Kidney glomerular epithelial cell (primary cell): ENCODE measurements around the gene PKN1.

Experiments used
- DNase-seq: peaks from one replicate; lab custom pipeline; 2025; lab: John Stamatoyannopoulos, UW

PKN1 gene

DNA sequence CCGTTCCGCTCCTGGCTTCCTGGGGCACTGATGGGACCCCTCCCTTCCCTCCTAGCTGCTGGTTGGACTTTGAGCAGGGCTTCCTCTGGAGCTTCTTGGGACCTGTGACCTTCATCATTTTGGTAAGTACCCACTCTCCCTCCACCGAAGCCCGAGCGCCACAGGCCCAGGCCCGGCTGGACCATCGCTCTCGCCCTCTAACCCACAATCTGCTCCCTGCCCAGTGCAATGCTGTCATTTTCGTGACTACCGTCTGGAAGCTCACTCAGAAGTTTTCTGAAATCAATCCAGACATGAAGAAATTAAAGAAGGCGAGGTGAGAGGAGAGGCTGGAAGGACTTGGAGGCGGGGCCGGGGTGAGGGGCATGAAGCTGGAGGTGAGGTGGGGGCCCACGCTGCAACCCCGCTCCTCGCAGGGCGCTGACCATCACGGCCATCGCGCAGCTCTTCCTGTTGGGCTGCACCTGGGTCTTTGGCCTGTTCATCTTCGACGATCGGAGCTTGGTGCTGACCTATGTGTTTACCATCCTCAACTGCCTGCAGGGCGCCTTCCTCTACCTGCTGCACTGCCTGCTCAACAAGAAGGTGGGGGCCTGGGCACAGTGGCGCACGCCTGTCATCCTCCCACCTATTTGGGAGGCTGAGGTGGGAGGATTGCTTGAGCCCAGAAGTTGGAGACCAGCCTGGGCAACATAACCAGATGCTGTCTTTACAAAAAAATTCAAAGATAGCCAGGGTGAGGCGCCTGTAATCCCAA is 26.3 kb upstream of the PKN1 start:
- DNase-seq, result no peak

DNA sequence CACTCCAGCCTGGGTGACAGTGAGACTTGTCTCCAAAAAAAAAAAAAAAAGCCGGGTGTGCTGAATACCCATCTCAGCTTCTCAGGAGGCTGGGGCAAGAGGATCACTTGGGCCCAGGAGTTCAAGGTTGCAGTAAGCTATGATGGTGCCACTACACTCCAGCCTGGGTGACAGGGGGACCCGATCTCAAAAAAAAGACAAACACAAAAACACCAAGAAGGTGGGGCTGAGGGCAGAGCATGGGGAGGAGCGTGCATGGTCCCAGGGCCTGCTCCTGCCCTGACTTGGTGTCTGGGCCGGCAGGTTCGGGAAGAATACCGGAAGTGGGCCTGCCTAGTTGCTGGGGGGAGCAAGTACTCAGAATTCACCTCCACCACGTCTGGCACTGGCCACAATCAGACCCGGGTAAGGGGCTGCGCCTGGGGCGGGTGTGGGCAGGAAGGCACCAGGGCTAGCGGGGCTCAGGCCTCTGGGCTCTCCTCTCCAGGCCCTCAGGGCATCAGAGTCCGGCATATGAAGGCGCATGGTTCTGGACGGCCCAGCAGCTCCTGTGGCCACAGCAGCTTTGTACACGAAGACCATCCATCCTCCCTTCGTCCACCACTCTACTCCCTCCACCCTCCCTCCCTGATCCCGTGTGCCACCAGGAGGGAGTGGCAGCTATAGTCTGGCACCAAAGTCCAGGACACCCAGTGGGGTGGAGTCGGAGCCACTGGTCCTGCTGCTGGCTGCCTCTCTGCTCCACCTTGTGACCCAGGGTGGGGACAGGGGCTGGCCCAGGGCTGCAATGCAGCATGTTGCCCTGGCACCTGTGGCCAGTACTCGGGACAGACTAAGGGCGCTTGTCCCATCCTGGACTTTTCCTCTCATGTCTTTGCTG is 25.3 kb upstream of the PKN1 start:
- no peak for DNase-seq

DNA sequence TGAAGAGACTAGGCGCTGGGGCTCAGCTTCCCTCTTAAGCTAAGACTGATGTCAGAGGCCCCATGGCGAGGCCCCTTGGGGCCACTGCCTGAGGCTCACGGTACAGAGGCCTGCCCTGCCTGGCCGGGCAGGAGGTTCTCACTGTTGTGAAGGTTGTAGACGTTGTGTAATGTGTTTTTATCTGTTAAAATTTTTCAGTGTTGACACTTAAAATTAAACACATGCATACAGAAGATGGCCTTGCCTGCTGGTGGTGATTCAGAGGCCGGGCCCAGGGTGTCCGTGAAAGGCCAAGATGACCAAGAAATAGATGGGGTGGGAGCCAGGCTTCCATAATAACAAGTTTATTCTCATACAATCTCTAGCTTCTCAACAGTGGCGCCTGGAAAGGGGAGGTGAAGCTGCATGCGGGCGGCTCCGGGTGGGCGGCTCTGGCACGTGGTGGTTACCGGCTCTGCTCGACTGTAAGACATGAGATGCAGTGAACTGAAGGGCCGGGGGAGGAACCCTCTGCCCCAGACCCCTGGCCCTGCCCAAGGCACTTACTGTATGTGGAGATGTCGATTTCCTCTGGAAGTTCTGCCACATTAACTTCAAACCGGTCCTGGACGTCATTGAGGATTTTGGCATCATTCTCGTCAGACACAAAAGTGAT is 24.5 kb upstream of the PKN1 start:
- DNase-seq, result no peak

DNA sequence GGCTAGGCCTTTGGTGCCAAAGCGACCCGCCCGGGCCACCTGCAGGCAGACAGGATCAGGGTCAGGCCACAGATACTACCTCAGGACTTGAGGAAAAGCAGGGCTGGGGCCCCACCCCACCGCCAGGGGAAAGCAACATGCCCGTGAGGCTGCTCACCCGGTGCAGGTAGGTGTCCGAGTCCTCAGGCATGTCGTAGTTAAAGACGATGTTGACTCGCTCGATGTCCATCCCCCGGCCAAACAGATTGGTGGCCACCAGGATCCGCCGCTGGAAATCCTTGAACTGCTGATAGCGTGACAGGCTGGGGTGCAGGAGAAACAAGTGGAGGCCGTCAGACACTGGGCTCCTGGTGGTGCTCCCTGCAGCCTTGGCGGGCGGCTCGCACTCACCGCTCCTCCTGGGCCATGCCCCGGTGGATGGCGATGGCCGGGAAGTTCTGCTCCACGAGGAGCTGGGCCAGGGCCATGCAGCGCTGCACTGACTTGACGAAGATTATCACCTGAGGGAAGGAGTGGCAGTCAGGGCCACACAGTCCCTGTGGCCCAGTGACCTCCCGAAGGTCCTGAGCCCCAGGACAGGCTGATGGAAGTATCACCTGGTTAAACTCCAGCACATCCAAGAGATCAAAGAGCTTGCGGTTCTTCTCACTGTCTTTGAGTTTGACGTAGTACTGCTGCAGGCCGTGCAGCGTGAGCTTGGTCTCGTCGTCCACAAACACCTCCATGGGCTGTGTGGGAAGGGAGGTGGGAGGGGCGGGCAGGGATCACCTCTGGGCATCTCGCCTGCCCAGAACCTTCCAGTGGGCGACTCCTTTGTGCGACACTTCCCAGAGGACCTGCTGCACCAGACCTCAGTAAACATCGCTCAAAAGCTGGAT is 23.7 kb upstream of the PKN1 start:
- DNase-seq, result no peak

DNA sequence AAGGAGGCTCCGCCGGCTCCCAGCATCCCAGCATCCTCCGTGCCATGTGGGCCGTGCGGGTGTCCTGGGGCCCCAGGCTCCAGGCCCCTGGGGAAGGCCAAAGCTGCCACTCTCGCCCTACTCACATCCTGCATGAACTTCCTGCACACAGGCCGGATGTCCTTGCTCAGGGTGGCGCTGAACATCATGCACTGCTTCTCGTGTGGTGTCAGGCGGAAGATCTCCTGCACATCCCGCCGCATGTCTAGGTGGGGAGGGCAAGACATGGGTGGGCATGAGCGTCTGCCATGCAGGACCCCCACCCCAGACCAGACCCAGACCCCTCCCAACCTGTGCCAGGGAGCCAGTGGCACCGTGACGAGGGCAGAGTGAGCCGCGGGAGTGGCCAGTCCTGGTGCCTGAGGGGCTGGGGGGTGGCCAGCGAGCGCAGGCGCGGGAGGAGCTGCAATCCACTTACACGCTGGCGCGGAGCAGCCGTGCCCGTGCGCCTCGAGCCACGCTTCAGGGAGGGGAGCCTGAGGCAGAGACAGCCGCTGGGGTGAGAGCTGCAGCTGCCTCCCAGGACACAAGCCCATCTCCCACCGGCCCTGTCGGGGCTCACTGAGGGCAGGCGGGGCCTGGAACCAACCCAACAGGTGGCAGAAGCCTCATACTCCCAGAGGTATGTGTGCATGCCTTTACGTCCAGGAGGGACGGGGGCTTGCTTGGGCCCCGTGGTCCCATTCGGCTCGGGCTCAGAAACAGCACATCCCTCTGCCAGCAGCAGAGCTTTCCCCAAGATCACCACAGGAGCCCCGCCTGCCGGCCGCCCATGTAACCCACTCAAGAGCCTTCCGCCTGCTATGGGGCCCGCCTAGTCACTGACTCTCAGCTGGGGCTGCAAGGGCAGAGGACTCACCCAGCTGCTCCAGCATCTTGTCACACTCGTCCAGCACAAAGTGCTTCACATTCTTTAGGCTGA is 22.7 kb upstream of the PKN1 start:
- DNase-seq, result no peak

DNA sequence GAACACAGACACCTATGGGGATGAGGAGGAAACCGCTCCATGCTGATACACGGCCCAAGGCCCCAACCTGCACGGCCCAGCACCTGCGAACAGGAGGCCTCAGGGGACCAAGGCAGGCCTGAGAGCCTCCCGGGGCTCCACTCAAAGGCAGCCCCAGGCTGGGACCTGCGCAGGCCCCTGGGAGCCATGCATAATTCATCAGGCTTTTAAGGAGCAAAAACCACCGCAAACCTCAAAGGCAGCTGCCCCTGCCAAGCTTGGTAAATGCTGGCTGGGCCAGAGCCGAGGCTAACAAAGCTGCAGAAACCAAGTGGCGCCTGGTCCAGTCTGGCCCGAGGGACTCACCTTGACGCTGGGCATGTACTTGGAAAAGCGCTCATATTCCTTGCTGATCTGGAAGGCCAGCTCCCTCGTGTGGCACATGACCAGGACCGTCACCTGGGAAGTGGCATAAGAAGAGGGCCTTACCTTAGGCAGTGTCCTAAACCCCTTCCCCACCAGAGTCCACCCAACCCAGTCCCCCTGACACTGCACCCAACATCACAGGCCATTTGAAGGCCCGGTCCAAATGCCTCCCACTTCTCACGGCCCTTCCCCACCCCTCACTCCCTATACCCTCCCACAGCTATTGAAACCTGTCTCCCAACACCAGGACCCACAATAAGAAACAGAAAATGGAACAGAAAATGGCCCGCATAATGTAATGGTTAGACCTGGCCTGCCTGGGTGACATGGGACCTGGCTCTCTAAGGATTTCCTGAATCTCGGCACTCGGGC is 21.8 kb upstream of the PKN1 start:
- DNase-seq, result no peak

DNA sequence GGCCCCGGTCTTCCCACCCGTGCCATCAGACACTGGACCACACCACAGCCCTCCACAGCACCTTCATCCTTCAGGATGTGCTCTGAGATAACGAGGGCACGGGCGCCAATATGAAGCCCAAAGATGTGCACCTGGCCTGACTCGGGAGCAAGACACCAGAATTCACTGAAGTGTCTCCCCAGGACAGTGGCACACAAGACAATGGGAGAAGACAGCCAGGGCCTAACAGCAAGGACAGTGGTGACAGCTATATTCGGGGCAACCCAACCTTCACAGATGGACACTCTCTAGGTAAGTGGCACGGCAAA is 21.2 kb upstream of the PKN1 start:
- DNase-seq, result no peak

DNA sequence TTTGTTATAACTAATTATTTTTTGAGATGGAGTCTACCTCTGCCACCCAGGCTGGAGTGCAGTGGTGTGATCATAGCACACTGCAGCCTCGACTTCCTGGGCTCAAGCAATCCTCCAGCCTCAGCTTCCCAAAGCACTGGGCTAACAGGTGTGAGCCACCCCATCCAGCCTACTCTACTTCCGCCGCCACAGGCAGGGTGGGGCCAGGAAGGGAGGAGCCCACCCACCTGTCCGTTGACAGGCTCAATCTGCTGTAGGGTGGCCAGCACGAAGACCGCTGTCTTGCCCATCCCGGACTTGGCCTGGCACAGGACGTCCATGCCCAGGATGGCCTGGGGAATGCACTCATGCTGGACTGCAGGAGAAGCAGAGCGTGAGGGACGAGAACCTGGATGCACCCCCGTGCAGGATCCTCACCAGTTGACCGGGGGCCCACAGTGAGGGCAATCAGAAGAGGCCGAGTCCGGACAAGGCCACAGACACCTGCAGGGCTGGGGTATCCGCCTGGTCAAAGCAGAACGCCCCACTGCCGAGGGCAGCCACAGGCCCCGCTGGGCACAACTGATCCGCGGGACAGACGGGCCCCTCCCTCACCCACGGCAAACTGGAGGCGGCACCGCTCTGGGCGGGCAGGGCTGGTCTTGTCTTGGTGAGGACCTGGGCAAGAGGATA is 20.6 kb upstream of the PKN1 start:
- no peak for DNase-seq

DNA sequence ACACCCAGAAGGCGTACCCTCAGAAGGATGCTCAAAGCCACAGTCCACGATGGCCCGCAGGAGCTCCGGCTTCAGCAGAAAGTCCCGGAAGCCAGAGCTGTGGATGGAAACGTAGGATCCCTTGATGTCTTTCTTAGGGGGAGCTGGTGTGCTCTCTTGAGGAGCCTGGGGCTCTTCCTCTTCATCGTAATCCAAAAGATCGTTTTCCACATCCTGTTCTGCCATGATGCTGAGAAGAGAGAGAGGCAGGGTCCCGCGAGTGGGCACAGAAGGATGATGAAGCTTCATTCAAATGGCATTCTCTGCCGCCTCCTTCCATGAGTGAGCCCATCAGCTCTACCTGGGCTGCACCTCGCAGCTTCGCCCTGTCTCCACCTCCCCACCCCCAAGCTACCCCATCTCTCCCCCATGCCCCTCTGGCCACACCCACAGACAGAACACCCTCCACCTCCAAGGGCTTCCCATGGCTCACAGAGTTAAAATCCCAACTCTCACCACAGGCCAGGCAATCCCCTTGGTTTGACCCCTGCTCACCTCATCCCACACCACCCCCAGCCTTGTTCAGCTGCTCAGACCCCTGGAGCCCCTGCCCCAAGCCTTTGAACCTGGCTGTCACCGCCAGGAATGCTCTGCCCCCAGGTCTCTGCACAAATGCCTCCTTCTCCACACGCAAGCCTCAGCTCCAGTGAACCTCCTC is 20.0 kb upstream of the PKN1 start:
- DNase-seq, result no peak

DNA sequence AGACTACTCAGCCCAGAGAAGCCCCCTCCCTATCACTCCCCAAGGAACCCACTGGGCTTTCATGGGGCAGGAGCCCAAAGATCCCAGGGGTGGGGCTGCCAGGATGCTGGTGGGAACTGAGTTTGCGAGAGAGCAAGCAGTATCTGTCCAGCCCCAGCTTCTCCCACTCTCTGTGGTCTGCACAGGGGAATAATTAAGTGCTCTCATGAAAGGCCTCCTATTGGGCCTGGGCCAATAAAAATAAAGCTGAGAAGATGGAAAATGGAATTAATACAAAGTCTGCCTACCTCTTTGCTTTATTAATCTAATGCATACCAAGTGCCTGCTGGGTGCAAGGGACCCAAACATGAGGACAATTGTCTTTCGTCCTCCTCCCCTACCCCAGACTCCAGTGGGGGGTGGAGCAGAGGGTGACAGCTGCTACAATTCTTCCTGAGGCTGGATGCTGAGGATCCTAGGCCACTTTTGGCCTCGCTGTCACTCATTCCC is 19.4 kb upstream of the PKN1 start:
- DNase-seq, result peak; percentile 79

DNA sequence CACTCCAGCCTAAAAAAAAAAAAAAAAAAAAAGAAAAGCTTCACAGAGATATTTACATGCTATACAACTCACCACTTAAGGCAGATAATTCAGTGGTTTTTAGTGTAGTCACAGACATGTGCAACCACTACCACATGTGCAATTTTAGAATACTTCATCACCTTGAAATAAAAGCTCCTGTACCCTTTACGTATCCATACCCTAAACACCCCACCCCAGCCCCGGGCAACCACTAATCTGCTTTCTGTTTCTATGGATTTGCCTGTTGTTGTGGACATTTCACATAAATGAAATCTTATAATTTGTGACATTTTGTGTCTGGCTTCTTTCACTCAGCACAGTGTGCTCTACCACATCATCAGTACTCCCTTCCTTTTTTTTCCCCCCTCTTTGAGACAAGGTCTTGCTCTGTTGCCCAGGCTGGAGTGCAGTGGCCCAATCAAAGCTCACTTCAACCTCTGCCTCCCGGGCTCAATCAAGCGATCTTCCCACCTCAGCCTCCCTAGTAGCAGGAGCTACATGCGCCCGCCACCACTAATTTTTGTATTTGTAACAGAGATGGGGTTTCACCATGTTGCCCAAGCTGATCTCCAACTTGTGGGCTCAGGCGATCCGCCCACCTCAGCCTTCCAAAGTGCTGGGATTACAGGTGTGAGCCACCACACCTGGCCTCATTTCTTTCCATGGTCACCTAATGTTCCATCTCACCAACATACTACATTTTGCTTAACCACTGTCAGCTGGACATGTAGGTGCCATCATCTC is 18.0 kb upstream of the PKN1 start:
- DNase-seq, result no peak

DNA sequence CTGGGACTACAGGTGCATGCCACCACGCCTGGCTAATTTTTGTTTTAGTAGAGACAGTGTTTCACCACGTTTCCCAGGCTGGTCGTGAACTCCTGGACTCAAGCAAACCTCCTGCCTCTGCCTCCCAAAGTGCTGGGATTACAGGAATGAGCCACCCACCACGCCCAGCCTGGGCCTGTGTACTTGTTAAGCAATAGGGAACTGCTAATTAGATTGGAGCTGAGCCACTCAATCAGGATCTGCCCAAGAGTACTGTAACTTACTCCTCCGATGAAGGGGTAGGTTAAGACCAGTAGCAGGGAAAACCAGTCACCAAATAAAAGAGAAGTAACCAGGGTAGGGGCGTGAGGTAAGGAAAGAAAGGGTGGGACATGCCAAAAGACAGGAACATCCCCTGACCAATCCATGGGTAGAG is 16.3 kb upstream of the PKN1 start:
- DNase-seq, result no peak

DNA sequence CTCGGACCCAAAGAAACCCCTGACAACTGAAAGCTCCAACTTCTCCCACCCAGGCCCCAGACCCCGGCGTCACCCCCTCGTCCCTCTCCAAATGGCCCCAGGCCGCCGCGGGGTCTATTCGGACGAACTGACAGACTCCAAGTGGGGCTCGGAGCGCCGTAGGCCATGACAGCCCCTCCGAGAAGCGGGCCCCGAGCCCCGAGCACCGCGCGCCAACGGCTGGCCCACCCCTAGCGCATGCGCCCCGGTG is 14.3 kb upstream of the PKN1 start:
- DNase-seq, result no peak

DNA sequence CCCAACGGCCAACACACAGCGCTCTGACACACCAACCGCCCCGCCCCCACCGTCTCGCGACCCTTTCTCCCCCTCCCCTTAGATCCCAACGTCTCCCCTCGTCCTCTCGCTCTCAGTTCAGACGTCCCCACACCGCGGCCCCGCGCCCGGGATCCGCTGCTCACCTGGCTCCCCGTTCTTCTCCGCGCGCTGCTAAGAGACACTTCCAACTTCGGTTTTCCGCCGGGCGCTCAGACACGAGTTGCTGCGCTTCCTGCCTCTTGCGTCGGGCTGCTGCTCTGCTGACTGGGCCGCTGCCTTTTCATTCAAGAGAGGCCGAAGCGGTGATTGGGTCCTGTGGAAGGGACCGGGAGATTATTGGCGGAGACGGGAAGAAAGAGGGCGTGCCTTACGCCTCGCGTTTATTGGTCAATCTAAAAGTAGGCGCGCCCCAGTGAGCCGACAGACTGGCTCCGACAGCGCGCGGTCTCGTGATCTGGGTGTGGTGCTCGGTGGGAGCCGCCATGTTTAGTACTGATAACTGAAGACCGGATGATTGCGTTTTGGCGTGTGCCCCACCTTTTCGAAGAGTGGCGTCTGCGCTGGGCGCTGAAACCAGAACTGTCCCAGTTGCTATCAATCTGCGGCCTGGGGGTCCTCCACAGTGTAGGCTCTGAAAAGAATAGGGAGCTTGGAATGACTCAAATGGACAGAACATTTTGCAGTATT is 13.8 kb upstream of the PKN1 start, which contains the start of gene DDX39A:
Gene DDX39A (minus strand): TSS at position 236 of the 708 bp plus-strand sequence. CDS start 6,121 bp downstream, outside the sequence.
- DNase-seq, result peak; percentile 99

DNA sequence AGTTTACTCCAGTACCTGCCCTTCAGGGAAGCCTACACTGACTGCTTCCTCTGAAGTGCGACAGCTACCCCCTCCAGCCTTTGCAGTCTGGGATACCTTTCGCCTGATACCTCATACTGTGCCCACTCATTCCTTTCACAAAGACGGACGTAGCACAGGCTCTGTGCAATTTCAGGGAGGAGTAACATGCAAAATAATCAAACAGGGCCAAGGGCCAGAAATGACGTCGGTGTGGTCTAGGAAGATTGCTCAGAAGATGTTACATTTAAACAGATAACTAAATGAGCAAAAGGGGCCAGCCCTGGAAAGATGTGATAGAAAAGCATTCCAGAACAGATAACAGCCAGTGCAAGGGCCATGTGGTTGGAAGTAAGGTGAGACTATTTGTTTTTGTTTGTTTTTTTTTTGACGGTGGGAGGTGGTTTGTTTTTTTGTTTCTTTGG is 7.4 kb upstream of the PKN1 start:
- peak; percentile 51 for DNase-seq

DNA sequence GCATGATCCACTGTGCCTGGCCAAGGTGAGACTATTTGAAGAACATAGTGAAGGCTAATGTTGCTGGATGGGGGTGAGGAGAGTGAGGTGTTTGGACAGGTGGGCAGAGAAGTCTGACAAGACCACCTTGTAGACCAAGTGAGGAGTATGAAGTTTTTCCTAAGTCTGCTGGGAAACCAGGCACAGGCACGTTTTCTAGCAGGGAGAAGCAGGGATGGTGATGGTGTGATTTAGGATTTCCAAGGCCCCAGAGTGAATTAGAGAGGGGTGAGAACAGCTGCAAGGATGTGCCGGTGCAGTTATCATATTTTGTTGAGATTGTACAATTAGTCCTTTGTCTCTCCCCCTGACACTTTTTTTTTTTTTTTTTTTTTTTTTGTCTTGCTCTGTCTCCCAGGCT is 5.6 kb upstream of the PKN1 start:
- no peak for DNase-seq

DNA sequence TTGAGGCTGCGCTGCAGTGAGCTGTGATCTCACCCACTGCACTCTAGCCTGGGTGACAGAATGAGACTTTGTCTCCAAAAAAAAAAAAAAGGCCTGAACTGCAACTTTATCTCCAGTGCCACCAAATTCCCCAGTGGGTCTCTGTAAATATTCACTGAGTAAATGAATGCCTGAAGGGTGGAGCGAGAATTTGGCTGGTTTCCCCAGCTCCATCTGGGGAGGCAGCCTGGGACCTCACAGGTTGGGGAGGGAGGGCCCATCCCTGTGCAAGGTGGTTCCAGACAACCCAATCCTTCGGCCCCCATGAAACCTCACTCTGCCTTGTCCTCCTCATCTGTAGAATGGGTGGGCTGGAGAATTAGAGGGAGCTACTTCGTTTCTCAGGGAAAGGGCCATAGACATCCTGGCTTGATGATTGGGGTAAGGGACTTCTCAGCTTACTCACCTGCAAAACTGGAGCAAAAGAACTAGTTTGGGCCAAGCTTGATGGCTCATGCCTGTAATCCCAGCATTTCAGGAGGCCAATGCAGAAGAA is 4.2 kb upstream of the PKN1 start:
- no peak for DNase-seq
